Endothelial cell of umbilical vein (primary cell): ENCODE measurements around the gene CFAP70. TPM values are rescaled to one million over a fixed set of nuclear protein-coding genes. Genes with fewer than 3 reads are reported as not detected.

ENCODE experiments used
- BruUV-seq: library from RNA; stranded (reverse); fragments of 400-500 nt; replicated peaks from 2 replicates; lab custom pipeline; 2021; lab: Mats Ljungman, UMichigan
- CTCF ChIA-PET: fragments of 300-600, 350-600 bp; sonication (Branson Sonifier 250); formaldehyde crosslinking; loops from one replicate; lab custom pipeline; 2021; ENCODE audit warnings: antibody characterized with exemption, inconsistent platforms; lab: Charles Lee
- POLR2A ChIA-PET: fragments of 300-600, 350-600 bp; sonication (Branson Sonifier 250); formaldehyde crosslinking; loops from one replicate; lab custom pipeline; 2021; ENCODE audit warnings: antibody characterized with exemption, inconsistent platforms; lab: Charles Lee
- DNase-seq: peaks from one replicate; pipeline ENCODE4 v3.0.0-alpha.2; 2011; ENCODE audit warnings: low read depth, low spot score
- FAIRE-seq: peaks from 2 replicates; lab custom pipeline; 2011; peaks lifted over from hg19 to GRCh38; lab: Jason Lieb, UNC
- H2AFZ ChIP-seq: 2 replicates; pipeline ENCODE4 v1.6.0; 2012; ENCODE audit warnings: low read depth, low read length, control low read depth, inconsistent platforms
- H3K27ac ChIP-seq: 2 replicates; pipeline ENCODE4 v1.5.1; 2011; ENCODE audit warnings: low read depth, mild to moderate bottlenecking, control low read depth, low read length, moderate library complexity; ENCODE audit not compliant: insufficient read depth
- H3K27me3 ChIP-seq, 2 experiments: 2 replicates each; pipeline versions ENCODE4 v1.6.0 to v1.6.1; 2011; ENCODE audit warnings: low read length in 2 of 2, mixed read lengths in 1 of 2; ENCODE audit not compliant: control insufficient read depth in 2 of 2, insufficient read depth in 2 of 2
- H3K36me3 ChIP-seq, 2 experiments: 2 replicates in 1 of 2; 3 replicates in 1 of 2; pipeline ENCODE4 v1.5.1; 2011; ENCODE audit warnings: low read length in 2 of 2, mild to moderate bottlenecking in 1 of 2, moderate library complexity in 1 of 2; ENCODE audit not compliant: control insufficient read depth in 2 of 2, insufficient read depth in 2 of 2; ENCODE audit errors: extremely low read depth in 1 of 2
- H3K4me1 ChIP-seq: 3 replicates; pipeline ENCODE4 v1.5.1; 2011; ENCODE audit warnings: mild to moderate bottlenecking, low read length; ENCODE audit not compliant: control insufficient read depth, insufficient read depth; ENCODE audit errors: extremely low read depth
- H3K4me2 ChIP-seq: 2 replicates; pipeline ENCODE4 v1.6.1; 2011; ENCODE audit warnings: low read length, control low read depth, mixed read lengths; ENCODE audit not compliant: insufficient read depth
- H3K4me3 ChIP-seq, 3 experiments: fragments of 200-600 bp in 1 of 3; sonication (generic), shearing (Covaris generic) in 1 of 3; replicated peaks in 1 of 3; 2 replicates each; pipeline ENCODE4 v1.5.1; 2011 to 2016; ENCODE audit warnings: control low read depth in 3 of 3, low read length in 3 of 3, mild to moderate bottlenecking in 2 of 3, inconsistent platforms in 1 of 3, low read depth in 1 of 3, moderate library complexity in 1 of 3; ENCODE audit not compliant: insufficient read depth in 1 of 3
- H3K79me2 ChIP-seq: 2 replicates; pipeline ENCODE4 v1.6.0; 2012; ENCODE audit warnings: low read length, inconsistent platforms; ENCODE audit not compliant: control insufficient read depth, insufficient read depth
- H3K9ac ChIP-seq: replicated peaks from 2 replicates; pipeline ENCODE3; 2011; ENCODE audit warnings: low read length, control low read depth; ENCODE audit not compliant: insufficient read depth; ENCODE audit errors: extremely low read depth
- H3K9me1 ChIP-seq: replicated peaks from 3 replicates; pipeline ENCODE4 v1.6.0; 2011; ENCODE audit warnings: mild to moderate bottlenecking, low read length; ENCODE audit not compliant: control insufficient read depth, insufficient read depth; ENCODE audit errors: extremely low read depth
- H3K9me3 ChIP-seq: replicated peaks from 2 replicates; pipeline ENCODE4 v1.5.1; 2012; ENCODE audit warnings: low read length, inconsistent platforms; ENCODE audit not compliant: control insufficient read depth, insufficient read depth
- H4K20me1 ChIP-seq: replicated peaks from 2 replicates; pipeline ENCODE3; 2011; ENCODE audit warnings: mild to moderate bottlenecking, low read length; ENCODE audit not compliant: control insufficient read depth, insufficient read depth; ENCODE audit errors: extremely low read depth
- CTCF ChIP-seq, 2 donors: IDR thresholded peaks; 1 replicate in 1 of 2; 2 replicates in 1 of 2; pipeline ENCODE4 v1.5.1; 2011; ENCODE audit warnings: low read length in 2 of 2, mild to moderate bottlenecking in 2 of 2, moderate library complexity in 2 of 2, control low read depth in 1 of 2, inconsistent platforms in 1 of 2, low read depth in 1 of 2; ENCODE audit not compliant: insufficient read depth in 1 of 2; ENCODE audit errors: extremely low read depth in 1 of 2
- EZH2 ChIP-seq: IDR thresholded peaks from 2 replicates; pipeline ENCODE4 v1.6.1; 2012; ENCODE audit warnings: borderline replicate concordance, low read depth, mild to moderate bottlenecking, moderate library complexity, low read length, inconsistent platforms; ENCODE audit not compliant: severe bottlenecking
- FOS ChIP-seq: IDR thresholded peaks from 2 replicates; pipeline ENCODE4 v1.6.1; 2011; ENCODE audit warnings: mild to moderate bottlenecking, low read length, moderate library complexity, borderline replicate concordance; ENCODE audit not compliant: insufficient read depth
- GATA2 ChIP-seq: IDR thresholded peaks from 2 replicates; pipeline ENCODE4 v1.7.0; 2011; ENCODE audit warnings: low read depth, mild to moderate bottlenecking, moderate library complexity, mixed read lengths, low read length; ENCODE audit not compliant: insufficient read length, insufficient read depth
- JUN ChIP-seq: IDR thresholded peaks from 2 replicates; pipeline ENCODE4 v1.6.1; 2011; ENCODE audit warnings: borderline replicate concordance, low read depth; ENCODE audit not compliant: insufficient read length, insufficient read depth
- MAX ChIP-seq: IDR thresholded peaks from 2 replicates; pipeline ENCODE4 v1.6.1; 2011; ENCODE audit not compliant: insufficient read depth, insufficient read length
- POLR2AphosphoS5 ChIP-seq: IDR thresholded peaks from 2 replicates; pipeline ENCODE4 v1.6.1; 2012; ENCODE audit warnings: low read depth, mild to moderate bottlenecking, control low read depth, low read length, moderate library complexity; ENCODE audit not compliant: insufficient read depth
- dilution Hi-C: fragments of 300-500 bp; cut with MboI; formaldehyde crosslinking; loops from one replicate; pipeline ENCODE4 v1.15.0; 2019; ENCODE audit warnings: low sequenced_read_pairs; ENCODE audit not compliant: extremely low pct_ligation_motif_present
- intact Hi-C: fragments of 100-400 bp; cut with micrococcal nuclease; formaldehyde crosslinking; loops from one replicate; pipeline ENCODE4 v1.10.0; 2022
- polyA plus RNA-seq, 4 experiments: library from polyadenylated mRNA; depleted of rRNA in 3 of 4; stranded (reverse) in 3 of 4; unstranded in 1 of 4; fragments of >200 nt; gene quantifications; 2 replicates each; pipeline versions ENCODE4 v1.2.1 to v1.2.3, GENCODE V29; 2011 to 2012; ENCODE audit warnings: missing spikeins in 1 of 4
- total RNA-seq: library from RNA; stranded (reverse); gene quantifications from 2 replicates; pipeline ENCODE4 v1.2.3, GENCODE V29; 2021

CFAP70 gene
- total and polyA plus RNA-seq, 2 donors (not counting 3 experiments of a cell fraction or from before 2014, with no cell fraction given) = 0.19 to 0.27 TPM

- H3K9ac ChIP-seq = no peak overlapping the region
- no TSS peak for BruUV-seq
- no peaks in the 10 kb centered on the region for H3K4me1 ChIP-seq
- no peak overlapping the region for H3K4me2 ChIP-seq
- H3K27me3 ChIP-seq = no peaks in the 10 kb centered on the region
- no peaks in the 10 kb centered on the region for H3K79me2 ChIP-seq
- dilution Hi-C loops = no loop called here
- ChIA-PET CTCF (no interaction called here), POLR2A (no interaction called here)
- H3K9me3 ChIP-seq = no peaks in the 10 kb centered on the region
- no peak for TF ChIP-seq GATA2
- no peak for TF ChIP-seq MAX
- FAIRE-seq (no peak), DNase-seq (peak; percentile 6)
- H3K36me3 ChIP-seq = peaks cover 2 to 9% of the 10 kb centered on the region in 2 experiments
- H3K27ac ChIP-seq = no peak overlapping the region
- intact Hi-C loops = no loop called here
- no peak overlapping the region for H2AFZ ChIP-seq
- H4K20me1 ChIP-seq = no peaks in the 10 kb centered on the region
- no peak overlapping the region for H3K4me3 ChIP-seq
- H3K9me1 ChIP-seq = no peaks in the 10 kb centered on the region
Observed at GRCh38 chr10:73232887-73233286, 125.8 kb downstream of the CFAP70 start.

- POLR2A ChIA-PET = no interaction called here
- intact Hi-C loops (no loop called here), dilution Hi-C loops (no loop called here)
- H3K27me3 ChIP-seq = no peaks in the 10 kb centered on the region
- CTCF ChIA-PET = no interaction called here
- no peaks in the 10 kb centered on the region for H4K20me1 ChIP-seq
- no peaks in the 10 kb centered on the region for H3K9me1 ChIP-seq
- no peaks in the 10 kb centered on the region for H3K79me2 ChIP-seq
- H3K36me3 ChIP-seq = peaks cover 2 to 9% of the 10 kb centered on the region in 2 experiments
- no peak overlapping the region for H3K9ac ChIP-seq
- no peak overlapping the region for H3K27ac ChIP-seq
- H2AFZ ChIP-seq = no peak overlapping the region
- H3K4me3 ChIP-seq = no peak overlapping the region
- no peak for FAIRE-seq
- H3K4me2 ChIP-seq = no peak overlapping the region
- H3K4me1 ChIP-seq = no peaks in the 10 kb centered on the region
- no TSS peak for BruUV-seq
- TF ChIP-seq EZH2 (no peak), JUN (no peak), FOS (no peak), CTCF (IDR thresholded peaks at IDR 0.05; ENCODE audit: extremely low read depth in 1 of 2, insufficient read depth in 1 of 2, low read depth in 1 of 2, low read length in 2 of 2) (no peak), POLR2AphosphoS5 (no peak), MAX (no peak)
- no peaks in the 10 kb centered on the region for H3K9me3 ChIP-seq
- DNase-seq = no peak
Observed at GRCh38 chr10:73229567-73229966, 129.1 kb downstream of the CFAP70 start.
